GOT3 (cell line): ENCODE data around the gene DENND5A.
"Not testable (repeated sequence)": the region's sequence is repeated elsewhere in the genome, so short reads cannot be mapped to it uniquely, and the experiment has no call there.

ENCODE experiments used
- DNase-seq: peaks from one replicate; lab custom pipeline; 2025; ENCODE audit warnings: mixed read lengths; lab: John Stamatoyannopoulos, UW

DENND5A gene

DNA sequence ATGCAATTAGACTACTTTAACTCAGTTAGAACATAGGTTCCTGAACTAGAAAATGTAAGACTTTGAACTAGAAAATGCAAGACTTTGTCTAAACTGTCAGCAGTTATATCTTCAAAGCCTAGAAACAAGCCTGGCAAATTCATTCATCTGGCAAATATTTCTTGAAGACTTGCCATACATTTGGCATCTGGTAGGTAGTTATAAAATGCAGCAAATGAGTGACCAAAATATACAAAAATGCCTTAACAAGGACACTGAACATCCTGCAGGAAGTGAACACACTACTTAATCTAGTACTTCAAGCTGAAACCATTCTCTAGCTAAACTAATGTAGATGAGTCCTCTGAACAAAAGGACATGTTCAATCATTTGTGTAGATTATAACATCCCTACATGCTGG is 89.0 kb downstream of the DENND5A start:
- no peak for DNase-seq

DNA sequence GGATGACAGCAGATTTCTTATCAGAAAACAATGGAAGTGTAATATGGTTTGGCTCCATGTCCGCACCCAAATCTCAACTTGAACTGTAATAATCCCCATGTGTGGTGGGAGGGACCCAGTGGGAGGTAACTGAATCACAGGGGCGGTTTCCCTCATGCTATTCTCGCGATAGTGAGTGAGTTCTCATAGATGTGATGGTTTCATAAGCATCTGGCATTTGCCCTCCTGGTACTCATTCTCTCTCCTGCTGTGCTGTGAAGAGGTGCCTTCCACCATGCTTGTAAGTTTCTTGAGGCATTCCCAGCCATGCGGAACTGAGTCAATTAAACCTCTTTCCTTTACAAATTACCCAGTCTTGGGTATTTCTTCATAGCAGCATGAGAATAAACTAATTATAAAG is 92.8 kb downstream of the DENND5A start:
- DNase-seq = no peak

DNA sequence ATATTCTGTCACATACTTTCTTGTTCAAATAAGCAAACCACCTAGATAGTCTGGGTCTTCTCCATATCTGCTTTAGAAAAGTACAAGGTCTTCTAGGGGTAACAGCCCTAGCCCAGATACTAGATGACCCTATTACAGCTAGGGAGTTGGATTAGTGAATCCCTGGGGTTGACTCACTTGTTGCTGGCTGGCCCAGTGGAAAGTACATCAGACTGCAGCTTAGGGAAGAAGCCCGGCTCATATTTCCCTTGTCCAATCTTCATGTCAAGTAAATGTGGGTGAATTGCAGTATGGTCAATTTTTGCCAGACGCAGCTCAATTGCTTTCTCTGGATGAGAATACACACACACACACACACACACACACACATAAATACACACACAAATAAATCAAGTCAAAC is 94.7 kb downstream of the DENND5A start:
- no peak for DNase-seq

DNA sequence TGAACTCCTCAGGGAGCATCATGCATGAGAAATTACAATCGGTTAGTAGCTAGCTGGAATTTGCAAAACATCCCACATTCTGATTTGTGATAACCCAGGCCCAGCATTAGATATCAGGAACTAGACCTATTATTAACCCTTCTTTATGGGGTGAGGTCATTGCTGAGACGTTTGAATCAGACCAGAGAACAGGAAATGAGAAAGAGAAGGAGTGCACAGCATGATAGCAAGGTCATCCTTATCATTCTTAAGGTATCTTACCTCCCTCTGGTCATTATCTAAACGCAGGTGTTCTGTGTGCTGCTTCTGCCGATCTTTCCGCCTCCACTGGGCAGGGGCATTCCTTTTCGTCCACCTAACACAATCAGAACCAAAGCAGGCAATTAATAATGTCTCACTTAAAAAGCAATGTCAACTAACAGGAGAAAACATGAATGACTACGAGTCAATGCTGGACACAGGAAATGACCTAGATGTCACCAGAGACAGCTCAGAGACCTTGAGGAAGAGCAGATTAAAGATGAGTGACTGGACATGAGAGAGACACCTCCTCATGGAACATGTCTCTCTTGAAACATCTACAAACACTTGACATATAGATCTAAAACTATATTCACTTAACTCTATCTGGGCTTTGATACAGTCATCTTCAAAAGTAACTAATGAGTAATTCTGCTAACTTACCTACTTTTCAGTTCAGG is 95.4 kb downstream of the DENND5A start:
- no peak for DNase-seq

DNA sequence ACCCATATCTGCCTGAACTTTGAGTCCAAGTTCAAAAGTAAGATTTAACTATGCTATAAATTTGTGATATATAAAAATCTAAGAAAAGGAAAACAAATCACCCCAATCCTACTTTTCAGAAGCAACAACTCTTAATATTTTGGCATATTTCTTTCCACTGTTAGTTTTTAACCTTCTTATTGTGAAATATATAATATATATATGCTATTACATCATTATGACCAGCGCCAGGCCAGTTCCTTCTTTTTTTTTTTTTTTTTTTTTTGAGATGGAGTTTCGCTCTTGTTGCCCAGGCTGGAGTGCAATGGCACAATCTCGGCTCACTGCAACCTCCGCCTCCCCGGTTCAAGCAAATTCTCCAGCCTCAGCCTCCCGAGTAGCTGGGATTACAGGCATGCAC is 103.2 kb downstream of the DENND5A start:
- DNase-seq = not testable (repeated sequence)

DNA sequence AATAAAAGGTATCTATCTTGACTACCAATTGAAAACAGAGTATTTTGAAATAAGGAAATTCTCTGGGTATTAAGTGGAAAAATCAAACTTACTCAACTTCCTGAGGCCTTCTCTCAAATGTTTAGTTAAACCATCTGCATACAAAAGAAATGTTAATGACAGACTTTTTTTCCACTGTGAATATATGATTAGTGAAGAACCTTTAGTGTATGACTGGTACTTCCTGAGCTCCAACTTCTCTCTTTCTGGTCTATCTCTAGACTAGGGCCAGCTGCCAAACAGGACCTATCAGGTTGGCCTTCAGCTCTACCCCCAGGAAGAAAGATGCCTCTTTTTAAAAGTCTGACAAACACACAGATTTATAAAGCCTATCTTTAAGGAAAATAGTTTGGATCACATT is 105.0 kb downstream of the DENND5A start:
- DNase-seq = no peak

DNA sequence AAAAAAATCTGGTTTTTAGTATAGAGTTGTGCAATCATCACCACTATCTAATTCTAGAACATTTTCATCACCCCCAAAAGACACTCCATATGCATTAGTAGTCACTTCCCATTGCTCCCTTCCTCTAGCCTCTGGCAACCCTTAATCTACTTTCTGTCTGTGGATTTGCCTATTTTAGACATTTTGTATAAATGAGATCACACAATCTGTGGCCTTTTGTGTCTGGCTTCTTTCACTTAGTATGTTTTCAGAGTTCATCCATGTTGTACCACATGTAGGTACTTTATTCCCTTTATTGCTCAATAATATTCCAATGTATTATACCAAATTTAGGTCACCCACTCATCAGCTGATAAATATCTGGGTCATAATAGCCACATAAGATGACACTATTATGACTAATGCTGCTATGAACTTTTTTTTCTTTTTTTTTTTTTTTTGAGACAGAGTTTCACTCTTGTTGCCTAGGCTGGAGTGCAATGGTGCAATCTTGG is 106.2 kb downstream of the DENND5A start:
- DNase-seq = no peak

DNA sequence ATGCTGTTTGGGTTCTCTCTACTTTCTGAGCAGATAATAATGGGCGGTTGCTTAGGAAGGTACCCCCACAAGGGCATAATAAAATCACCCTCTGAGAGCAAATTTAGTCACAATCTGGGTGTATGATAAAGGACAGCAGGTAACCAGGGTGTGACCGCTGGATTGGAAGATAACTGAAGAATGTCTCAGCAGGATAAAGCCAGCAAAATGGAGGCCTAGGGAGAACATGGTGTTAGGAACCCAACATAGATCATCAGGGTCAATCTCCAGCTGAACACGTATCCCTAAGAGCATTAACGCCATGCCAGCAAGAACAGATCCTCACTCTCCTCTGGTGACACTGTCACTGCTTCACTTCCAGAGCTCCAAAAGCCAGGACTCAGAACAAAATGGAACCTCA is 109.2 kb downstream of the DENND5A start:
- DNase-seq = no peak

DNA sequence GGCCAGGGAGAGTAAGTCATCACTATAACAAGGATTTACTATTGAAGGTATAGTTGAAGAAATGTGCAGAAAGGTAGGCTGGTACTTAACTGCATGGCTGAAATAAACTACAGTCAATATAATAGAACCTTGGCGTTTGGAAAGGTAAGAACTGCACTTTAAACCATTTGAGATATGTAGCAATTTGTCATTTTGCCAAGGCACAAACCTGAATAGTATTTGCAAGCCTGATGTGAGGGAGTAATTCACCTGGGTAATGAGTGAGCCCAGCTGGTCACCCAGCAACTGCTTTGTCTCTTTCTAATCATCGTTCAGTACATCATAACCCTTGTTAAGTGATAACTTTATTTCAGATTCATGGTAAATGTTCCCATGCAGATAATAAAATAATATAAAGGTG is 111.5 kb downstream of the DENND5A start:
- no peak for DNase-seq

DNA sequence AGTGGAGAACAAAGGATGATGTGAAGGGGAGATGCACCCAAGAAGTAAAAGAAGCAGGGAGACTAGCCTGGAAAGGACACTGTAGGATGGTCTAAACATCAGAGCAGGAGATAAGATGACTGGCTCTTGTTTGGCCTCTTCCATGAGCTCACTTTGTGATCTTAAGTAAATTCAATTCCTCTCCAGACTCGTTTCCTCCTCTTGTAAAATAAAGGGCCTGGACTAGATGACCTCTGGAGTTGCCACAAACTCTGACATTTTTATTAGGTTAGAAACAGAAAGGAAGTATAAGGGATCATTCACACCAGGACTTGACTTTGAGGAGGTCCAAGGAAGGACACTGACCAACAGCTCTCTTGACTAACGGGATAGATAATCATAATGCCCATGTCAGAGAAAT is 113.5 kb downstream of the DENND5A start:
- no peak for DNase-seq

DNA sequence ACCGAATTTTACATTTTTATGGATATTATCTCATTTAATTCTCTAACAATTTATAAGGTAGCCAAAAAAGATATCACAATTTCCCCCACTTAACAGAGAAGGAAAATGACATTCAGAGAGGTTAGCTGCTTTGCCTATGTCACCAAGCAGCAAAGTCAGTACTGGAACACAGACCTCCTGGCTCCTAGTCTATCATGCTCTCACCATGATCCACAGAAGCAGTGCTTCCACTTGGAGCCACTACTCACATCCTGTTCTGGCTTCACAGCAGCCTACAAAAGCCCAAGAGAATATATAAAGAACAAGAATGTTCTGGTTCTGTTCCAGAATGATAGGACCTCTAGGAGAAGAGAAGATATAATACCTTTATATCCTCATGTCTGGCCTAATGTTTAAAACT is 114.2 kb downstream of the DENND5A start:
- DNase-seq = no peak

DNA sequence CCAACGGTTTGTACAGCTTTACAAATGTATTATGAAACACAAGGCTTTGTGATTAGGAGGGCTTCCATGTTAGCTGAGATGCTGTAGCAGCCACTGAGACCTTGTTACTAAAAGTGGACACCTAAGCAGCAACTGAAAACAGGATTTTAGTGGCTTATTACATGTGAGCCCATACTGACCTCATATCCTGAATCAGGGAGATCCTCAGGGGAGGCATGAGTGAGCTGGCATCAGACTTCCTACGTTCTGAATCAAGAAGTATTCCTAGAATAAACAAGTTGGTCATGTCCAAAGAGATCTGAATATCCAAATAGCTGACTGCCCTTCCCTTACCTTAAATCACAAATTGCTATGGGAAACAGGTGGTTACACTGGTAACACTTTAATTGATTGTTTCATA is 114.6 kb downstream of the DENND5A start:
- no peak for DNase-seq

DNA sequence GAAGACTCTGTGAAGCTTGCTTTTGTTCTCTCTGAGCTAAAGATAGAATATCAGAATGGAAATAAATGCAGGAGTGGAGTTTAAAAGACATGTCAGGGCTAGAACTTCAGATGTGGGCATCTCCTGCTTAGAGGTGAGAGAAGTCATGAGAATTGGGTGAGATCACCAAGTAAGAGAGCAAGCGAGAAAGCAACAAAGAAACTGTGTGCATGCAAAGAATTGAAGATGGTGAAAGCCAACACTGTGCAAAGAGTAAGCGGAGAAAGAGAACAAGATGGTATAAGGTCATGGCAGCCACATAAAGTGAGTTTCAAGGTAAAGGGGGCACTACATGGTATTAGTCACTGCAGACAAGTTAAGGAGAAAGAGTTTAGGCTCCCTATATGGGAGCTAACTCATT is 116.4 kb downstream of the DENND5A start:
- DNase-seq = no peak

DNA sequence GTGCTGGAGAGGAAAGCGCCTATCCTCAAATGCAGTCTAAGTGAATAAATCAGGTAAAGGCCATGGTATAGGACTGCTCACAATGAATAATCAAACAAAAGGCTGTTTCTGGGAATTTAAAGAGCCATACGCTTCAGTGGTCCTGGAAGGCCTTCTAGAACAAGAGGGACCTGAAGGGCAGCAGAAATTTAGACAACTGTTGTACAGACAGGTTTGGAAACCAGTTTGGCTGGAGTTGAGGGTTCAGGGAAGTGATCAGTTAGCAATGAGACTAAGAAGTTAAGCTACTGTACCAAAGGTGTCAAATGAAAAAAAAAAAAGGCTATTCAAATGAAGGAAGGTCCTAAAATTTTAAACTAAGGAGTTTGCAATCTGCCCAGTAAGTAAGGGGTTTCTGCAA is 117.1 kb downstream of the DENND5A start:
- no peak for DNase-seq

DNA sequence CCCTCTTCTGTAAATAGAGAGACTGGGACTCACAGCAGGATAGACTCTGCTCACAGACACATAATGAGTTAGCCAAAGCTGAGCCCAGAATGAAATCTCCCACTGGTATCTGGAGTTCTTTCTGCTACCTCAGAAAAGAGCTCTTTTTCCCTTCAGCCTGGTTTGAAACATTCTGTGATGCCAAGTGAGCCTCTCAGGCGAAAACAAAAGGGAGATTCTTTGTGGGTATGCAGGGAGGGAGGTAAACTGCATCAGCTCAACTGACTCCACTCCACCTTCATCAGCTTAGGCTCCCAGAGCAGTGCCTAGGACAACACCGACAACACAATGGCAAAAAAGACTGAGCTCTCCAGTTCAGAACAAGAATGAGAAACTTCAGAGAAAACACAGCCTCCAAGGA is 118.7 kb downstream of the DENND5A start:
- no peak for DNase-seq

DNA sequence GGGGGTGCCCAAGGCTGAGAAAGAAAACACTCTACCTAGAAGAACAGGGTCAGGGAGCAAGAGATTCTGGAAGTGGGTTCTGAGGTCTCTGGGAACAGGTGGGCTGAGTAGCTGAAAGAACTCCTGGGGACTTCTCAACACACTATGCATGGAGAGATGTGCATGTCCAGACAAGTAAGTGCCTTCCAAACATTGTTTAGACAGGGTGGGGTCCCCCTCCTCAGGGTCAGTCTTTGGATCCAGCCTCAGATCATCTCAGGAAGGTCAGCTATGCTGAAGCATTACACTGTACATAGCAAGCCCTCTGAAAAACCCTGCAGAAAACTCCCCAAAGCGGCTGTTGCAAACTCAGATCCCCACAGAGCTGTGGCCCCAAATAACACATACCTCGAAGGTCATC is 119.9 kb downstream of the DENND5A start:
- DNase-seq = no peak

DNA sequence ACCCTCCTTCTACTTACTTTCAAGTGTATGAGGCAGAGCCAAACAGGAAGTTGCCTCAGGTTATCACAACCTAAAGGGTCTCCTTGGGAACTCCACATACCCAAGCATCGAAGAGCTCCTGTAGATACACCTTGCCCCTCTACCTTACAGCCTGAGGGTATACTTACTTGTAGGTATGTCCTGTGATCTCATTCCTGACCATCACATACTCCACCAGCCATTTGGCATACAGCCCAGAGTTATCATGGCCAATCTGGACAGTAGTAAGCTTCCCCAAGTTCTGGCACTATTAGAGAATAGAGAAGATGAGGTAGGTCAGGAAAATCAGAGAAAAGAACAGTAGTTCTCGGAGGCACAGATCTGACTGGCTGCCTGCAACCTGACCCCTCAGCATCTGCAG is 120.3 kb downstream of the DENND5A start:
- no peak for DNase-seq

DNA sequence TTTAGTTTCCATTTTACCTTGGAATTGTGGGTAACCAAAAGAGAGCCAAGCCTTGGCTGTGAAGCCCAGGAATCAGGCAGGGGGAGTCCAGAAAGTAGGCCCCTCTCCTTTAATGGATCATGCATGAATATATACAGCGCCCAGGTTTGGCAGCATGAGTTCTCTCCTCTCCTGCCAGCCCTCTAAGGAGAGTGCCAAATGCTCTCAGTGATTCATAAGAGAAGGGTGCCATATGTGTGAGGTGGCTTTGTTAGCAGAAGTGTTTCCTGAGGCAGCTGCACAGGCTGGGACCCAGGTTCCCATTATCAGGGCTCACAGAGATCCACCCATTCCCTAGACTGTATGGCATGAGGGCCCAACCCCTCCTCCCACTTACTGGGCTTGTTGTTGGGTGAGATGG is 121.4 kb downstream of the DENND5A start:
- DNase-seq = no peak

DNA sequence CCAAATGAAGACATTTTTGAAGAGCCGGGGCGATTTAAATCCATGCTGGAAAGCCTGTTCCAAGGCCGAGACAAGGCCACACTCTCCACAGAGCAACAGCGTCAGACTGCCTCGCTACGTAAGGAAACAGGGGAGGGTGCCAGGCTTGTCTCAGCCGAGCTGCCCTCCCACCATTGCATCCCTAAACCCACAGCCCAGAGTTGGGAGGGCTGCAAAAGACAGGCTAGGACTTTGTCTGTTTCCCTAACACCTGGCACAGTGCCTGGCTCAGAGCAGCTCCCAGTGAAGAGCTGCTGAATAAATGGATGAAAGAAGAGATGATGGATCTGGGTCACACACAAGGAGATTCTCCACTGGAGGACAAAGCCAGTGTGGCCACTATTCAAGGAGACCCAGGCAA is 122.4 kb downstream of the DENND5A start:
- DNase-seq = no peak

DNA sequence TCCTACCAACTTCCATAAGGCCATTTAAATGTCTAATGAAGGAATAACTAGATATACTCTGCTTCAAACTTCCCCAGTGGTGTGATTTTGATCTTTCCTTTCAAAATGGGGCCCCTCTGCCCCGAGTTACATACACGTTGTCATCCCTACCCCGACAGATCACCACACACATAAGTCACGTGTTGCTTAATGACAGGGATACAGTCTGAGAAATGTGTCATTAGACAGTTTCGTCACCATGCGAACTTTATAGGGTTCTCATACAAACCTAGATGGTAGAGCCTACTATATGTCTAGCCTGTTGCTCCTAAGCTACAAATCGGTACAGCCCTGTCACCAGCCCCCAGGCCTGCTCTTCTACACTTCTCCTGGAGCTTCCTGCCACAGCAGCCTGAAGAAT is 124.0 kb downstream of the DENND5A start:
- DNase-seq = no peak

DNA sequence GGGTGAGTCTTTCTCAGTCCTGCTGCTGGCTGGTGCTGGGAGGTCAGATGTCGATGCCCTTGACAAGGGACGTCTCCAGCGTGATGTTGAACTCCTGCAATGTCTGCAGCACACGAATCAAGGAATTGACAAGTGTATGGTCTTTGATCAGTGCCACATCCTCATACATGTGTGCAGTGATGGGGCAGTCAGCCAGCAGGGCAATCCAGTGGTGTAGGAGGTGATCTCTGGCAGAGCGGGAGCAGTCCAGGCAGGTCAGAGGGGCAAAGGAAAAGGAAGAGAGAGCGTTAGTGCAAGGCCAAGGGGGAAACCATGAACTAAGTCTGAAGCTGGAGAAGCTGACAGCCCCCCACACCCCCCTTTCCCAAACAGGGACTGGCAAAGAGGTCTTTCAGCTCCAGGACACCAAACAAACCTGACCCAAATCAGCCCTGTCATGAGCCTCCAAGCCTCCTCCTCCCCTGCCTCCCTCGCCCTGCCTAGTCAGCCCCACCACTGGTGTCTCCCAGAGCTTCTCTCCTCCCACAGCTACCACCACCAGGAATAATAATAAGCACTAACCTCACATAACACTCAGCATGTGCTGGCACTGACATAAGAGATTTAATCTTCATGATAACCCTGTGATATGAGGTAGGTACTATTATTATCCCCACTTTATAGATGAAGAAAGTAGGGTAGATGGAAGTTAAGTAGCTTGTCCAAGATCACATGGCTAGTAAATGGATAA is 125.4 kb downstream of the DENND5A start:
- no peak for DNase-seq

DNA sequence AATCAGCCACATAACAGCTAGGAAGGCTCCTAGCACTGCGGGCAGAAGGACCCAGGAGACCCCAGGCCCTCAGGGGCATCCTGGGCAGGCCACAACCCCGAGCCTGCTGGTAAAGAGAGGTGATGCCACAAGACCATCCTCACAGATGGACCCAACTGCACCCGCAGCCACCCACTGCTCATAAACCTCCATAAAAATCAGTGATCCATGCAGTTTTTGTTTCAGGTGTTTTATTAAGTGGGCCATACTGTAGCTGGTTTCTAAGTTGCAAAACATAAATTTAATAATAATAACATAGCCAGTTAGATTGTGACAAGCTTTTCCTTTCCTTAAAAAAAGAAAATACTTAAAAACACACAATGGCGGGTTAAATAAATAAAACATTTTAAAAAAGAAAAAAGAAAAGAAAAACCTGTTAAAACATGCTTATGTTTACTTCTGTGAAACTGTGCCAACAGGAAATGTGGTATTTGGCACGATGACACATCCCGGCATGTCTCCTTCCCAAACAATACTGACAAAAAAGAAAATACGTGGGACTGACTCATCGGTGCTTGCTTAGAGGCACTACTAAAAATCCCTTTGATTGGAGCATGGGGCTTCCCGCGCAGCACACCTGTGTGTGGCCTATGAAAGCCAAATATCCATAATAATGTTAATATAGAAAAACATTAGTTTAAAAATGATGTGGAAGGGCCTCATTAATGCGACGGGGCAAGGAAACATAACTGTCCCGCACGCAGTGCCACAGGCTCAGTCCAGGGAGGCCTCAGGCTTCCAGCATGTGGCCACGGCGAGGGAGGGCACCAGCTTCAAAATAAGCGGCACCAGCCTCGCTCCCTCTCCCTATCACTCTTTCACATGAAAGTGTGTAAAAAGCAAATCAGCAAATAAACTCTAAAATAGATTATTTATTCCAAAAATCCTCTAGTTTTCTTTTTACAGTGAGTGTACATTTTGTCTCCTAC is 126.3 kb downstream of the DENND5A start:
- no peak for DNase-seq

DNA sequence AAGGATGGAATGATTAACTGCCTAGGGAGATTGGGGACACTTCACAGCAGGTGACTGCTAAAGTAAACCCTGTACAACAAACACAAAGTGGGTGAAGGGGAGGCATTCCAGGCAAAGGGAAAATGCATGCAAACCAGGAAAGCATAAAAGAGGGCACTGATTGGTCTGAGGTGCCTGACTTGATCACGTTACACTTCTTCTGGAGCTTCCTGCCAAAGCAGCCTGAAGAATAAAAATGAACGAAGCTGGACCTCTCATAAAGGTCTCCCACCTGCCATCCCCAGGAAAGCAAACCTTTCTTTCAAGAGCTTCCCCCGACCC is 127.1 kb downstream of the DENND5A start:
- DNase-seq = no peak
